GM18511 (cell line): ENCODE measurements around the gene ANKS3.

Source experiments
- ATAC-seq: cut with Tn5 transposase; IDR thresholded peaks from one replicate; pipeline ENCODE4 v1.9.1; 2021; ENCODE audit warnings: mild to moderate bottlenecking, moderate library complexity; ENCODE audit not compliant: unreplicated experiment

The ANKS3 gene

DNA sequence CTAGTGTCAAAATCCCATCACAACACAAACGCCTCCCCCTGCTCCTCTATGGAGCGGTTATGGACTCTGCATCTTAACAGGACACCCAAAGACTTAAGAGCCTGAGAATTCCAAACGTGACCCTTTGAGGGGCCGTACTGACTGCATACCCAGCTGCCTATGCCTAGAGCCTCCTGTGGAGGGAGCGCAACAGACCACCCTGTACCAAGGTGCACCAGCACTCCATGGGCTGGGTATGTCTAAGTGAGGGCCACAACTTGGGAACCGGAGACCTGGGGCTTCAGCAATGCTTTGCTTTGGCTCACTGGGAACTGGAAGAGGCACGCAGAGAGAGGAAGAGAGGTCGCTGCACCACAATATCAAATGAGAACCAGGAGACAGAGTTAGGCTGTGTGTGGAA is 5.4 kb downstream of the ANKS3 start:
- no peak for ATAC-seq

DNA sequence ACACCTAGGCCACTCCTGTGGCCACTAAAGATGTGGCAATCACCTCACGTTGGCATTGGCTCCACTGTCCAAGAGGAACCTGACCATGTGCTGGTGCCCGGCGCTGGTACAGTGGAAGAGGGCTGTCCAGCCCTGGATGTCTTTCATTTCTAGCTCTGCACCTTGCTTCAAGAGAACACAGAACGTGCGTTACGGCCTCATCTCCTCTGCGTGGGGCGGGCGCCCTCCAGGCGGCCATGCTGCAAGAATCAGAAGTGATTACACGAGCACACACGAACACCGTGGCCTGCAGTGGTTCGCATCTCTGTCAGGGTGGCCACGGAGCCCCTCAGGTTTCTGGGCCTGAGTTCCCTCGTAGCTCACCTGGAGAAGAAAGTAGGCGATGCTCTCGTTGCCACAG is 7.5 kb downstream of the ANKS3 start:
- no peak for ATAC-seq

DNA sequence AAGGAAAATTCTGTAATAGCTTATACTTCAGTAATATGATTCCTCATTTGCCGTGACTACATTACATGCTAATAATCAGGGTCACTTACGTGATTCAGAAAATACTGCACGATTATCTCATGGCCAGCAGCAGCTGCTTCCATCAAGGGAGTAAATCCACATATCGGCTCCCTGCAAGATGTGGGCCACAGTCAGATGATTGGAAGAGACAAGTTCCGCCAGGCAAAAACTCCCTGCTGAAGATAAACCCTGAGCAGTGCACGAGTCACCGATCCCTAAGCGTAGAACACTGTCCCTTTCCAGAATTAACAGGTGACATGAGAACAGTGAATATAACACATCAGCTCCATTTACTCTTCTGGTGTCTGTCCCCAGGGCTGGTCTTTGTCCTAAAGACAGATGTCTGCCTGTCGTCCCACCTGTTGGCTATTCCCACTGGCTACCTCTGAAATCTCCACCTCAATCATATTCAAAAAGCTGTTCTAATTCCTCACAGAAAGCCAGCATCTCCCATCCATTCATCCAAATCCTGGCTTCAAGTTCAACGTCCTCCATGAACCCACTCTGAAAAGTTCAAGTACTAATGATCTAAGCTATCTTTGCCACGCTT is 9.3 kb downstream of the ANKS3 start:
- no peak for ATAC-seq

DNA sequence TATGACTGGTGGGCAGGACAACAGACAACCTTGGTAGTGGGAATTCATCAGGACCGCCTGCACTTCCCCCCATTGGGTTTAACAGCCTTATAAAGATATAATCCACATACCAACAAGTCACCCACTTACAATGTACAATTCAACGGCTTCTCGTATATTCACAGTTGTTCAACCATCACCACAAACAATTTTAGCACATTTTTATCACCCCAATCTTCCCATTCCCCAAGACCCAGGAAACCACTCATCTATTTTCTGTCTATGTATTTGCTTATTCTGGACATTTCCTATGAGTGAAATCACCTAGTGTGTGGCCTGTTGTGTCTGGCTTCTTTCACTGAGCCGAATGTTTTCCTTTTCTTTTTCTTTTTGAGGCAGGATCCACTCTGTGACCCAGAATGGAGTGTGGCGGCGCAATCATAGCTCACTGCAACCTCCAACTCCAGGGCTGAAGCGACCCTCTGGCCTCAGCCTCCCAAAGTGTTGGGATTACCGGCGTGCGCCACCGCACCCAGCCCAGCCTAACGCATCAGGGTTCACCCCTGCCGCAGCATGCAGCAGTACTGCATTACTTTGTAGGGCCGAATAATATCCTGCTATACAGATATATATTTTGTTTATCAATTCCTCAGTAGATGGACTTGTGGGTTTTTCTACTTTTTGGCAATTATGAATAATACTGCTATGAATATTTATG is 10.9 kb downstream of the ANKS3 start:
- no peak for ATAC-seq

DNA sequence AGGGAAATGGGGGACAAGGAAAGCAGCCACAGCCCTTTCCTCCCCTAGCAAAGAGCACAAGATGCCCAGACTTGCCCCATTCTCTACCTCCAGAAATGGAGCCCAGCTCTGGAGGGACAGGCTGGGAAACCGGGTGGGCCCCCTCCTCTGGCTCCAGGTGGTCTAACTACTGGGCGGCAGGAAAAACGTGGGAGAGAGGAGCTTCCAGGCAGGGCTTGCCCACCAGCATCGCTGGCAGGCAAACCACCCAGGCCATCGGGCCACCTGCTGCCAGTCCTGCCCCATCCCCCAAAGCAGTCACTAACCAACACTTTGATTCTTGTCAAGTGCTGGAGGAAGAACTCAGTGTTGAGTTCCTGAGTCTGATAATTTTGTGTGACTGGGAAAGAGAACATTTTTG is 15.6 kb downstream of the ANKS3 start:
- ATAC-seq, result no peak

DNA sequence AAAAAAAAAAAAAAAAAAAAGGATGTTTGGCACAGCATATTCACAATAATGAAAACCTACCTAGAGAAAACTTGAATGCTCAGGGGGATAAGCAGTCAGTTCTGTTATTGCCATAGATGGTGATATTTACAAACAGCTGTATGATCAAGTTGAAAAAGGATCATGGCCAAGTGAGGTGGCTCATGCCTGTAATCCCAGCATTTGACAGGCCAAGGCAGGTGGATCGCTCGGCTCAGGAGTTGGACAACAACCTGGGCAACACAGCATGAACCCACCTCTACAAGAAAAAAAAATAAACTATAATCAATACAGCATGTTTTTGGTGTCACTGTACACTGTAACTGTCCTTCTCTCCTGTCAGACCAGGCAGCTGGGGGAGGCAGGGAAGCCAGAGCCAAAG is 19.1 kb downstream of the ANKS3 start:
- no peak for ATAC-seq

DNA sequence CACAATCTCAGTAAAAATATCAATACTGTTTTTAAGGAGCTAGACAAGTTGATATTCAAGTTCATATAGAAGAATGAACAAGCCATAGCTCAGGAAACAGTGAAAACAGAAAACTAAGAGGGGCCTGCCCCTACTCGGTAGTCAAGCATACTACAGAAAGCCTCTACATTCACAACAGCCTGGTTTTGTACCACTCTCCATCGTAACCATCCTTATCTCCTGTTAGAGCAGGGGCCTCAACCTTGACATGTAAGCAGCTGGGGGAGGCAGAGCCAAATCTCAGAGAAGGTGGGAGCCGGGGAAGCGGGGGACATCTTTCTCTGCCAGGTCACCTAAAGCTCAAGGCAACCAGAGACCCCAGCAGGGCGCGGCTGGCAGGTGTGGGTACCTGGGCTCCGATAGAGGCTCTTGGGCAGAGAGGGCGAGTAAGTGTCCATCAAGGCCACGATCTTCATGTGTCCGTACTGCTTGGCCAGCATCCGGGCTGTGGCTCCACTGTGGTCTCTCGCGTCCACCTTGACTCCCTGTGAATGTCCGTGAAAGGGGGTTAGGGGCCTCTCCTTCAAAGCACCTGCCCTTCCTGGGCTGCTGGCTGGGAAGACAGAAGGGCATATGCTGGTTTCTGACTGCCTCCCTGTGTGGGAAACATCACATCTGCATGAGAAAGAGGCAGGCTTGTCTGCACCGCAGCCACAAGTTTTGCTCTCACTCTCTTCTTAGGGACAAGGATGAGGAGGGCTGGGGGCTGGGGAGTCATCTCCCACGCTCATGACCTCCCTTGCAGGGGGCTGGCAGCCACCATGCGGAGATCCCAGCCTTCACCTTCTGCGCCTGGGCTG is 20.2 kb downstream of the ANKS3 start:
- no peak for ATAC-seq

DNA sequence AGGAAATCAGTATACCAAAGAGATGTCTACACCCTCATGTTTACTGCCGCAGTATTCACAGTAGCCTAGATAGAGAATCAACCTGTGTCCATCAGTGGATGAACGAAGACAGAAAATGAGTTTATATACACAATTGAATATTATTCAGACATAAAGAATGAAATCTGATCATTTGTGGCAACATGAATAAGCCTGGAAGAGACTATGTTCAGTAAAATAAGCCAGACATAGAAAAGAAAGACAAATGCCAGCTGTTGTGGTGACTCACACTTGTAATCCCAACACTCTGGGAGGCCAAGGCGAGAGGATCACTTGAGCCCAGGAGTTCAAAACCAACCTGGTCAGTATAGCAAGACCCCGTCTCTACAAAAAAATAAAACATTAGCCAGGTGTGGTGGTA is 24.6 kb downstream of the ANKS3 start:
- ATAC-seq, result no peak

DNA sequence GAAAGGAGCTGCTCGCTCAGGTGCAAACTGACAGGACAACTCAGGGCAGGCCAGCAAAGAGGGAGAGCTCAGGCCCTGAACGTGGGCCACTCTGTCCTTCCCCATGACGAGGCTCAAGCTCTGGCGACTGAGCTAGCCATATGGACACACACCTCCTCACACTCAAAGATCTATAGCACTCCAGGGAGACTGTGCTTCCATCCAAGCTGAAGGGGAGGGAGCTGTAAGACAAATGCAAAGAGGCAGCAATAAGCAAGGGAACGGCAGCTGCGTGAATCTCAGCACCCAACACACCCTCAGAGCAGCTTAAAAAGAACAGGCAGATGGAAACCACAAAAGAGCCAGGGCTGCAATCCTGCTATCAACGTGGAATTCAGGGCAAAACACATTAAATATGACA is 27.2 kb downstream of the ANKS3 start:
- no peak for ATAC-seq

DNA sequence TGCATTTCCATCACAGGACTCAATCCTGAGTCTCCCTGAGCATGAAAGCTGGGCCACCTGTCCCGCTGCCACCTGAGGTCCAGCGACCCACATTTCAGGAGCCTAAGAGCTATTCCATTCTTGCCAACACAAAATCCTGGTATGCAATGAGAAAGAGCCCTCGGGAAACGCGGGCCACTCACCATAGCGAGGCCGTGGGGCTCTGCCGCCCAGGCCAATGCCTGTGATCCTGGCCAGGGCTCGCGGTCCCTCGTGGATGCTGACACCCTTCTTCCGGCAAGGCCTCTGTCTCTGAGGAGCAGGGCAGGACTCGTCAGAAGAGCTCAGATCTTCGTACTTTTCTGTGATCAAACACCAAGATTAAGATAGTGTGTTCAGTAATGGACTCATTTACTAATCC is 29.2 kb downstream of the ANKS3 start:
- ATAC-seq, result no peak

DNA sequence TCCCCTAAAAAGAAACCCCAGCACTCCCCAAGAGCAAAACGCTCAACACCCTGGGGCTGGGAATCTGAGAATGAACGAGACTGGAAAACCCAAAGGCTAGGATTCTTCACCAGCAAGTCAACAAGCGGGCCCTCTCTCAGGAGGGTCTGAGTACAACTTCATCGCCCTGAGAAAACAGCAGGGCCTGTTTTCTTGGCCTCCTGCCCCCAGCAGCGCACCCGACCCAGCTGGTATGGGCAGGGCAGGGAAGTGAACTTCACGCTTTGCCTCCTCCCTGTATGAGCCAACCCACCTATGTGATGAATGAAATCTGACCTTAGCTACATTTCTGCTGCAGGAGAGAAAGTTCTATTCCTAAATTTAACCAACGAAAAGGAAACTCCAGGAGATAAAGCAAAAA is 29.6 kb downstream of the ANKS3 start:
- no peak for ATAC-seq

DNA sequence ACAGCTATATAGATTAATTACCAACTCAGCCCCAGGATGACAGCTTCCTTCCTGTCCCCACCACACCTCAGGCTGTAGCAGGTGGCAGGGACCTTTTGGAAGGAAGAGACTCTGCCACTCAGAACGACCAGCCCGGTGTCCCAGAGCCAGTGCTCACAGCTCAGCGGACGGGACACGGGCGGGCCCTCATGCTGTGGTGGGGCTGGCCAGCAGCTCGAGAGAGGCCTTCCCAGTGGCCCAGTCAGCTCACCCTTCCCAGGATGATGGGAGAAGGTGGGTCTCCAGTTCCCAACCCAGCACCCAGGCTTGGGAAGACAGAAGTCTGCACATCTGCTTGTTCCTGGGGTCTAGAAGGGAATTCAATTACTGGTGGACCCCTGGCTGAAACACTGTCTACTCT is 30.2 kb downstream of the ANKS3 start:
- ATAC-seq, result no peak

DNA sequence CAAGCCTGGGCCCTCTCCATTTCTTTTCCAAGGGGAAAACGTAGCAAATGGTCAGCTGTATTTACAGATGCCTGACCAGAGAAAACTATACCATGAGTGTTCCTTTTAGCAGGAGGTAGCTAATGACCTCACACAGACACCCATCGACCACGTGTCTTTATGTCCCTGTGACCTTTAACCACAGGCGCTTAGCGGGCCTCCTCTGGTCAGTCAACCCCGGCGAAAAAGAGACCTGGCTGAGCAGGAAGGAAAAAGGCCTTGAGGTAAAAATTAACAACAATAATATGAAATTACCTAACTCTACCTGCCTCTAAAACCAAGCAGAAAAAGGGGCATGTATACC is 31.6 kb downstream of the ANKS3 start:
- ATAC-seq, result no peak

DNA sequence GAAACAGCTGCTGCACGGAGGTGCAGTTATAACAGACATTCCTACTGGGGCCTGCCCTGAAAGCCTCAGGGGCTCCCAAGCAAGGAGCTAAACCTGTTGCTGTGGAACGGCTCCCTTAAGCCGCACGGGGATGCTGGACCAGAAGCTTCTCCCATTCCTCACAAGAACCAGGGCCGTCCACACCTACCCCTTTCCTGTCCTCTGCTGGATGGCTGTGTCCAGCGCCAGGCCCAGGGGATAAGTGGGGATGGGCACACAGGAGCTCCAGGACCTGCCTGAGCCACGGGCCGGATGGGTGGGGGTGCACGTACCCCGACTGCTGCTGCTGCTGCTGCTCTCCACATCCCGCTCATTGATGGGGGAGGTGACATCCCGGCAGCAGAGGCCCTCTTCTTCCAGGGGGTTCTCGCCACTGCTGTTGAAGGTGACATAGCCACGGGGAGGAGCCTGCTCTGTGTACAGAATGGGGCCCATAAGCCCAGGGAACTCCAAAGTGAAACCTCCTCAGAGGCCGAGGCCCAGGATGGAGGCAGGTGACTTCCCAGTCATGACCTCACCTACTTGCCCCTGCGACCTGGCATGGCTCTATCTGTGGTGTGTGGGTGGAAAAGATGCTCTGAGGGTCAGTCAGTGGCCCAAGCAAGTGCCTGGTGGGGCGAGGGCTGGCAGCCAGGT is 32.1 kb downstream of the ANKS3 start:
- ATAC-seq, result no peak

DNA sequence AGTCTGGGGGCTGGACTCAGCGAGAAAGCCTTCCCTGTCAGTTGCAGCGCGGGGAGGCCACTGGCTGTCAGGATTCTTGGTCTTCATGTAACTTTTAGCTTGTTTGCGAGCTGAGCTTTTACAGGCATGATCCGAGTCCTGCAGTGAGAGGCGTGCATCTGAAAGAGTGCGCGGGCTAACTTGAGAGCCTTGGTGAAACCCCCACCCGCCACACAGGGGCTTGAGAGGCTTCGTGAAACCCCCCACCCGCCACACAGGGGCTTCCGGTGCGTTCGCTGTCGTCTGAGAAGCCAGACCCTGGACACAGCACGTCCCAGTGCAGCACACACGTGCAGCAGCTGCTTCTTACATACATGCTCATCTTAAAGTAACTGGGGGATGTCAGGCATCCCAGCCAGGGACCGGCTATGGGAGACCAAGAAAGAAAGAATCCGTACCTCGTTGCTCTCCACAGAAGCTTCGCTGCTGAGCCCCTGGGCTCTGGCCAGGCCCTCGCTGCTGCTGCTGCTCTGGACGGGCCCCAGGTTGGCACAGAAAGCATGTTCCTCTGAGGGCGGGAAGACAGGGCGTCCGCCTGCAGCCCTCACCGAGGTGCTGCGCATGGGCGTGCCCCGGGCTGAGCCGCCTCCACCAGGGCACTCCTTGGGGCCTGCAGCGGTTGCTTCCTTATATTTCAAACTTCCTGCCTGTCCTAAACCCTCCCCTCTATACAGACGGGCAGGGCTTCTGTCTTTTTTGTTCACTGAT is 32.9 kb downstream of the ANKS3 start:
- no peak for ATAC-seq

DNA sequence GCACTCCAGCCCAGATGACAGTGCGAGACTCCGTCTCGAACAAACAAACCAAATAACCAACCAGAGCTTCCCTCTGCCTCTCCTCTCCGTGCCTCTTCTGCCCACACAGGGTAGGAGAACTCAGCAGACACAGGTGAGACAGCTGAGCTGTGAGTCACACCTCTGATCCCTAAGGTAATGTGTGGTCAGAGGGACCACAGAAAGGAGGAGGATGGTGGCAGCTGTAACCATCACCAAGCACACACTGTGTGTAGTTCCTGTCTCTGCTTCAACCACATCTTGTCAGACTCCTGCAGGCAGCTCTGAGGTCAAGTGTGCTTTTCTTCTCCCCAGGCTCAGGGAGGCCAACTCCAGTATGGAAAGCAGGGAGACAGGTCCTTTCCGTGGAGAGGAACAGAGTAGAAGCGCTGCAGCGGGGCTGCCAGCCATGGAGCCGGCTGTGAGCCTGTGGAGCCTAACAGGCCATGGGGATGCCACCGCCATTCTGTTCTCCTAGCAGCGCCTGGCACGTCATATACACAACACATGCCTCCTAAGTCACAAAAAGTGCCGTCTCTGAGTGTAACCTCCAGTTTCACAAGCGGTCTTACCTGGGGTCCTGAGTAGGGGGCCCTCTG is 33.6 kb downstream of the ANKS3 start:
- ATAC-seq, result no peak

DNA sequence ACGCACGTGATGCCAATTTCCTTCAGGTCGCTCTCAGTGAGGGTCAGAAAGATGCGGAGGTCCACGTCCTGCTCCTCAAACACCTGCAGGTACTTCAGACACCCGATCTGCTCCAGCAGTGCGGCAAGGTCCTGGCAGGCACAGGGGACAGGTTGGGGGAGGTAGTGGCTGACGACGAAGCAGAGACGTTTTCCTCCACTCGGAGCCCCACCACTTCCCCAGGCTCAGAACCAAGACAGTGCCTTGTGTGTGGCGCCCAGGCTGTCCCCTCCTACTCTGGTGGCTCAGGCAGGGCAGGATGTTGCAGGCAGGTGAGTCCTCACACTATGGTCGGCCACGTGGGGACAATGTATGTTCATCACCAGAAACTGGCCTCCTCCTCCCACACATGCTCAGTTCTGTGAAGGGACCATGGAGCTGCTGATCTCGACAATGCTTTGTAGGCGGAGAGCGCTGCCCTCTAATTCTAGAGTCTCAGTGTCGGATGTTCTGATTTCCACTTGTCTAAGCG is 35.0 kb downstream of the ANKS3 start:
- no peak for ATAC-seq

DNA sequence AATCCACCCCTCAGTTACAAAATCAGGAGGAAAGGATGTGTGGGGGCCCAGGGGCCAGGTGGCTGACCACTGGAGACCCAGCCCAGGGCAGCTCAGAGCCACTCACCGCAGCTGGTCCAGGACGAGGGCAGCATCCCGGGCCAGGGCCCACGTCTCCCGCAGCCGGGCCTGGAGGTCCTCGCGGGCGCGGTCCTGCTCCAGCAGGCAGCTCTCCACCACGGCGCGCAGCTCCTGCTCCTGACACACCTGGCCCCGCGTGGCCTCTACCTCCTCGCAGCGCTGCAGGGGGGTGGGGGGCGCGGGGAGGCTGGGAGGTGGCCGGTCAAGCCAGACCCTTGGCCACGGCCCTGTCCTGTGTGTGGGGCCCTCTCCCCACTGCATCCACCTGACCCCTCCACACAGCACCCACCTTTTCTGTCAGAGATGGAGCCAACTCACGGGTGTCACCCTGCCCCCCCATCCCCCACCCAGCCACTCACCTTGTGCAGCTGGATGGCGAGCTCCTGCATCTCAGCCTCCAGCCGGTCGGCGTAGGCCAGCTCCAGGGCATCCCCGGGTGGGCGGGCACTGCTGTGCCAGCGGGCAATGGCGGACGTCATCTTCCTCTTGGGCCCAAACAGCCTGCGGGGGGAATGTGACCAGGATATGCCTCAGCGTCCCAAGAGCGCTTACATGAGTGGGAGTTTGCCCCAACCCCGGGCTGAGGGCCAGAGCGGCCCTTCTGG is 35.6 kb downstream of the ANKS3 start:
- no peak for ATAC-seq

DNA sequence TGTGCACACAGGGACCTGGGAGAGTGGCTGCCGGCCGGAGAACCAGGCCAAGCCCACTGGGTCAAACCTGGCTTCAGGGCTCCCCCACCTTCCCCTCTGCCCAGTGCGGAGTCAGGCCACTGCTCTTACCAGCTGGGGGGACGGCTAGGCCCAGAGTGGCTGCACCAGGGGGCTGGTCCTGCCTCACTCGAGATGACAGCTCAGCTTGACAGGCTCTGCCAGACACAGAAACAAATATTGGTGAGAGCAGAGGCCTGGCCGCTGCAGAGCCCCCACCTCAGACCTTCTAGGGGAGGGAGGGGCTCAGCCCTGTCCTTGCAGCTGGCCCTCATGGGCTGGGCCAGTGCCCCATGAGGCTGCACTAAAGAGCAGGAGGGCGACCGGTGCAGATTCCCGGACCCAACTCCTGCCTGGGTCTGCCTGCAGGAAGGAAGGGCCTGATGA is 36.2 kb downstream of the ANKS3 start:
- no peak for ATAC-seq
